Glutamatergic neuron (in vitro differentiated cells): Measurements from ENCODE around the gene COX6A2. TPM values are rescaled to one million over a fixed set of nuclear protein-coding genes. Genes with fewer than 3 reads are reported as not detected.

Experiments
- DNase-seq: peaks from one replicate; pipeline ENCODE4 v3.0.0; 2022
- H3K27ac Mint-ChIP-seq: one replicate; pipeline ENCODE4 v1.8.0; 2020; ENCODE audit warnings: mild to moderate bottlenecking, mixed read lengths, inconsistent platforms; ENCODE audit not compliant: unreplicated experiment
- H3K27me3 Mint-ChIP-seq: one replicate; pipeline ENCODE4 v1.8.0; 2020; ENCODE audit warnings: mild to moderate bottlenecking, moderate library complexity, mixed read lengths, inconsistent platforms; ENCODE audit not compliant: unreplicated experiment
- H3K36me3 Mint-ChIP-seq: one replicate; pipeline ENCODE4 v1.8.0; 2020; ENCODE audit warnings: mild to moderate bottlenecking, mixed read lengths, inconsistent platforms; ENCODE audit not compliant: unreplicated experiment
- H3K4me1 Mint-ChIP-seq: one replicate; pipeline ENCODE4 v1.8.0; 2020; ENCODE audit warnings: mild to moderate bottlenecking, low read depth, mixed read lengths, inconsistent platforms; ENCODE audit not compliant: unreplicated experiment
- H3K4me3 Mint-ChIP-seq: one replicate; pipeline ENCODE4 v1.8.0; 2020; ENCODE audit warnings: mild to moderate bottlenecking, mixed read lengths, inconsistent platforms; ENCODE audit not compliant: unreplicated experiment
- H3K9me3 Mint-ChIP-seq: one replicate; pipeline ENCODE4 v1.8.0; 2020; ENCODE audit warnings: mild to moderate bottlenecking, moderate library complexity, mixed read lengths, inconsistent platforms; ENCODE audit not compliant: unreplicated experiment
- total RNA-seq: library from RNA; stranded (reverse); fragmentation: NEBNext Ultra II Directional; extraction: Animal tissue kit (Norgen Biotek cat#: 25700); gene quantifications from one replicate; pipeline ENCODE4 v1.2.1, GENCODE V29; 2021; ENCODE audit not compliant: unreplicated experiment
- TF ChIP-seq, protein P1 (sequence below): fragments of 200-600 bp; sonication (generic); IDR thresholded peaks from one replicate; pipeline ENCODE4 v1.5.0; 2021; ENCODE audit not compliant: partially characterized antibody, unreplicated experiment

The COX6A2 gene
- total RNA-seq, 1 donor from 2014 or later, result not detected

DNA sequence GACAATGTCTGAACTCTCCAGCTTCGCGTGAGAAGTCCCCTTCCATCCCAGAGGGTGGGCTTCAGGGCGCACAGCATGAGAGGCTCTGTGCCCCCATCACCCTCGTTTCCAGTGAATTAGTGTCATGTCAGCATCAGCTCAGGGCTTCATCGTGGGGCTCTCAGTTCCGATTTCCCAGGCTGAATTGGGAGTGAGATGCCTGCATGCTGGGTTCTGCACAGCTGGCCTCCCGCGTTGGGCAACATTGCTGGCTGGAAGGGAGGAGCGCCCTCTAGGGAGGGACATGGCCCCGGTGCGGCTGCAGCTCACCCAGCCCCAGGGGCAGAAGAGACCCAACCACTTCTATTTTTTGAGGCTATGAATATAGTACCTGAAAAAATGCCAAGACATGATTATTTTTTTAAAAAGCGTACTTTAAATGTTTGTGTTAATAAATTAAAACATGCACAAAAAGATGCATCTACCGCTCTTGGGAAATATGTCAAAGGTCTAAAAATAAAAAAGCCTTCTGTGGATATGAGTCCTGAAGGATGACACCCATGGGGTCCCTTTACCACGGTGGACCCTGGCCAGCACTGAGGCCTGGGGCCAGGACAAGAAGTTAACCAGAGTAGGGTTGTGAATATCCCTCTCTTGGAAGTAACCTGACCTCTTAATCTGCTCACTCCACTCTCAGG, 45.5 kb downstream of the COX6A2 start:
- DNase-seq, result peak; percentile 77
- no peaks in the 10 kb centered on the region for H3K36me3 Mint-ChIP-seq
- no peak overlapping the region for H3K27ac Mint-ChIP-seq
- H3K4me3 Mint-ChIP-seq, result no peak overlapping the region
- no peaks in the 10 kb centered on the region for H3K4me1 Mint-ChIP-seq
- TF ChIP-seq, protein P1, sequence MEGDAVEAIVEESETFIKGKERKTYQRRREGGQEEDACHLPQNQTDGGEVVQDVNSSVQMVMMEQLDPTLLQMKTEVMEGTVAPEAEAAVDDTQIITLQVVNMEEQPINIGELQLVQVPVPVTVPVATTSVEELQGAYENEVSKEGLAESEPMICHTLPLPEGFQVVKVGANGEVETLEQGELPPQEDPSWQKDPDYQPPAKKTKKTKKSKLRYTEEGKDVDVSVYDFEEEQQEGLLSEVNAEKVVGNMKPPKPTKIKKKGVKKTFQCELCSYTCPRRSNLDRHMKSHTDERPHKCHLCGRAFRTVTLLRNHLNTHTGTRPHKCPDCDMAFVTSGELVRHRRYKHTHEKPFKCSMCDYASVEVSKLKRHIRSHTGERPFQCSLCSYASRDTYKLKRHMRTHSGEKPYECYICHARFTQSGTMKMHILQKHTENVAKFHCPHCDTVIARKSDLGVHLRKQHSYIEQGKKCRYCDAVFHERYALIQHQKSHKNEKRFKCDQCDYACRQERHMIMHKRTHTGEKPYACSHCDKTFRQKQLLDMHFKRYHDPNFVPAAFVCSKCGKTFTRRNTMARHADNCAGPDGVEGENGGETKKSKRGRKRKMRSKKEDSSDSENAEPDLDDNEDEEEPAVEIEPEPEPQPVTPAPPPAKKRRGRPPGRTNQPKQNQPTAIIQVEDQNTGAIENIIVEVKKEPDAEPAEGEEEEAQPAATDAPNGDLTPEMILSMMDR, result peak; percentile 44
- peaks cover 2% of the 10 kb centered on the region for H3K27me3 Mint-ChIP-seq
- peaks cover 6% of the 10 kb centered on the region for H3K9me3 Mint-ChIP-seq

DNA sequence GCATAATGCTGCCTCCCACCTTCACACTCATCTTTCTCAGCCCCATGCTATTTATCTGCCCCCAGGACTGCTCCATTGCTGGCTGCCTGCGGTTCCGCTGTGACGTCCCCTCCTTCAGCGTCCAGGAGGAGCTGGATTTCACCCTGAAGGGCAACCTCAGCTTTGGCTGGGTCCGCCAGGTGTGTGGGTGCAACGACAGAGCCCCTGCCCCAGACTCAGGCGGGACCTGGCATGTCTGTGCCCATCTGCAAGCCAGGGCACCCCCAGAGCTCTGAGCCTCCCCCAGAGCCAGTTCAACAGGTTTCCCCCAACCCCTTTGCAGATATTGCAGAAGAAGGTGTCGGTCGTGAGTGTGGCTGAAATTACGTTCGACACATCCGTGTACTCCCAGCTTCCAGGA, 48.0 kb downstream of the COX6A2 start:
- Mint-ChIP-seq H3K4me1 (no peaks in the 10 kb centered on the region), H3K27me3 (peaks cover 2% of the 10 kb centered on the region), H3K27ac (no peak overlapping the region), H3K4me3 (no peak overlapping the region), H3K36me3 (peaks cover 4% of the 10 kb centered on the region), H3K9me3 (peaks cover 7% of the 10 kb centered on the region)
- TF ChIP-seq, protein P1, result no peak
- no peak for DNase-seq

Other genes starting within 250 kb of the COX6A2 start
- gene FUS, start 248.2 kb downstream of the COX6A2 start, total RNA-seq, result 473 TPM
- 0.71 TPM for gene PYCARD, start 225.6 kb downstream of the COX6A2 start, total RNA-seq
- gene TRIM72, start 214.2 kb downstream of the COX6A2 start, total RNA-seq, result 0.10 TPM
- not detected for gene PYDC1, start 211.2 kb downstream of the COX6A2 start, total RNA-seq
- not detected for gene ITGAM, start 168.4 kb downstream of the COX6A2 start, total RNA-seq
- gene ITGAX, start 73.2 kb downstream of the COX6A2 start, total RNA-seq, result not detected
- gene ITGAD, start 35.0 kb downstream of the COX6A2 start, total RNA-seq, result not detected
- gene ZNF843, start 14.4 kb upstream of the COX6A2 start, total RNA-seq, result 1.1 TPM
- gene ARMC5, start 31.1 kb upstream of the COX6A2 start, total RNA-seq, result 15.8 TPM
- gene TGFB1I1, start 43.8 kb upstream of the COX6A2 start, total RNA-seq, result 19.2 TPM
- gene SLC5A2, start 54.8 kb upstream of the COX6A2 start, total RNA-seq, result not detected
- gene RUSF1, start 80.0 kb upstream of the COX6A2 start, total RNA-seq, result 48.7 TPM
- gene AHSP, start 99.5 kb upstream of the COX6A2 start, total RNA-seq, result not detected